ENCODE results near the gene CSPG4. TPM values are rescaled to one million over a fixed set of nuclear protein-coding genes. Genes with fewer than 3 reads are reported as not detected.

CSPG4 gene
- total and polyA plus RNA-seq, 2 of the 8 experiments (the other 6 are each of a cell fraction or from before 2014, with no cell fraction given), result 1.4 to 3.0 TPM

DNA sequence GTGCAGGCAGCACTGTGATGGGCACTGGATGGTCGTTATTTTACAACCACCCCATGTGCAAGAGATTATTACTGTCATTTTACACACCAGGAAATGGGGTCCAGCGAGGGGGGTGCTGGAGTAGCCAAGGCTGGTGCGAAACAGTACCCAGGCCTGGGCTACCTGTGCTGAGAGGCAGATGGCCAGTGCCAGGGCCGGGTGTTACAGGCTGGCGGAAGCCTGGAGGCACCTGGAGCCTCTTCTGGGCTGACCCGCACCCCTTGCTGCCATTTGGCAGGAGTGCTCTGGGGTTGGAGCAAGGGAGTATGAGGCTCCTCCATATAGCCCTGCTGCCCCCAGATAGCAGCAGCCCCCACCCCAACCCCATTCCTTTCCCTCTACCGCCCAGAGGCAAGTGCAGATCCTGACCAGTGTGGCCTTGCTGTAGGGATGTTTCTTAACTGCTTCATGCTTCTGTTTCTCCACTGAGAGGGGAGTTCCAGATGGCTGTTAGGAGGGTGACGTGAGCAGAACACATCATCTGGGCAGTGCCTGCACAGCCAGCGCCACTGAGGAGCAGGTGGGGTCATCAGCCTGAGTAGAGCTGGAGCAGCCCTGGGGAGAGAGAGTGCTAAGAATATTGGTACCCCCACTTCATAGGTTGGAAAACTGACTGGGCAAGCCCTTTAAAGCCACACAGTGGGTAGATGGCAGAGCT lies 49.7 kb downstream of the CSPG4 start:
- DNase-seq (ENCODE audit: low read depth in 1 of 2, low spot score in 2 of 2) (no peak), FAIRE-seq (no peak)
- no peak overlapping the region for H4K5ac ChIP-seq (ENCODE audit: insufficient read length, low read depth, low read length)
- H3K27me3 ChIP-seq (replicated peaks in 1 of 4; ENCODE audit: control insufficient read depth in 3 of 4, extremely low read depth in 1 of 4, insufficient read depth in 3 of 4, low read length in 3 of 4), result peaks cover 0 to 3% (median 0%) of the 10 kb centered on the region in 4 experiments; a peak in 1 of 7 replicates
- H3K56ac ChIP-seq (replicated peaks; ENCODE audit: insufficient read length, low read depth, low read length), result no peak overlapping the region
- H3K4ac ChIP-seq (replicated peaks; ENCODE audit: insufficient read length, low read depth, low read length), result no peak overlapping the region
- H2BK5ac ChIP-seq (ENCODE audit: low read depth, low read length), result no peak overlapping the region
- no peaks in the 10 kb centered on the region for H3K79me2 ChIP-seq (ENCODE audit: control insufficient read depth in 1 of 2, insufficient read depth in 2 of 2, low read length in 2 of 2)
- no peak overlapping the region for H2AFZ ChIP-seq (ENCODE audit: low read length)
- H3K4me3 ChIP-seq (ENCODE audit: extremely low read depth in 1 of 4, insufficient read depth in 2 of 4, low read depth in 3 of 4, low read length in 4 of 4), result no peak overlapping the region
- H3K14ac ChIP-seq (ENCODE audit: insufficient read length), result no peak overlapping the region
- no peaks in the 10 kb centered on the region for H3K9me3 ChIP-seq (ENCODE audit: insufficient read depth in 2 of 2, low read depth in 1 of 2, low read length in 1 of 2)
- H4K20me1 ChIP-seq (replicated peaks in 1 of 2; ENCODE audit: control insufficient read depth in 1 of 2, insufficient read depth in 2 of 2, low read length in 2 of 2), result peaks cover 4 to 16% of the 10 kb centered on the region in 2 experiments
- no peak overlapping the region for H3K4me2 ChIP-seq (ENCODE audit: insufficient read depth in 1 of 2, low read depth in 2 of 2, low read length in 2 of 2)
- no peaks in the 10 kb centered on the region; the same call in 1 of the 2 replicates for H3K23me2 ChIP-seq (ENCODE audit: low read depth, low read length)
- no peaks in the 10 kb centered on the region for H3K36me3 ChIP-seq (ENCODE audit: control insufficient read depth in 2 of 4, insufficient read depth in 4 of 4, low read length in 3 of 4)
- H3K27ac ChIP-seq (ENCODE audit: low read depth, low read length), result no peak overlapping the region
- H4K91ac ChIP-seq (replicated peaks; ENCODE audit: insufficient read length, low read length), result no peak overlapping the region
- no peak overlapping the region for H2AK5ac ChIP-seq (ENCODE audit: low read depth, low read length)
- peaks cover 0 to 6% (median 2%) of the 10 kb centered on the region in 4 experiments; a peak in 3 of 7 replicates for H3K4me1 ChIP-seq (replicated peaks in 1 of 4; ENCODE audit: control insufficient read depth in 3 of 4, insufficient read depth in 4 of 4, low read length in 3 of 4)
- no peak overlapping the region for H4K8ac ChIP-seq (ENCODE audit: extremely low read depth, insufficient read depth, low read length)
- H2BK20ac ChIP-seq (ENCODE audit: low read length), result no peak overlapping the region
- H2BK12ac ChIP-seq (ENCODE audit: low read depth, low read length), result no peak overlapping the region
- ChIA-PET CTCF (ENCODE audit: partially characterized antibody) (no interaction called here), POLR2A (ENCODE audit: partially characterized antibody) (no interaction called here)
- H2BK15ac ChIP-seq (ENCODE audit: low read length), result no peak overlapping the region
- no peaks in the 10 kb centered on the region; the same call in 1 of the 2 replicates for H3K79me1 ChIP-seq (ENCODE audit: low read depth, low read length)
- H3K9ac ChIP-seq (replicated peaks in 1 of 4; ENCODE audit: extremely low read depth in 1 of 4, low read depth in 3 of 4, low read length in 3 of 4), result no peak overlapping the region; a peak in 1 of 7 replicates
- H2BK120ac ChIP-seq (replicated peaks; ENCODE audit: low read depth, low read length), result no peak overlapping the region
- 87% methylated on average over 8 of the region's 9 CpGs; no CpG with 5 or more reads in 1 of the 2 experiments for WGBS, 2 experiments (ENCODE audit: extremely low coverage in 1 of 2, insufficient coverage in 1 of 2, insufficient read length in 1 of 2, insufficient replicate concordance in 2 of 2, low coverage in 1 of 2, low lambda C conversion rate in 2 of 2, missing lambda C conversion rate in 1 of 2)
- H3K18ac ChIP-seq (ENCODE audit: extremely low read depth, low read length), result no peak overlapping the region
- no peak overlapping the region for H3K23ac ChIP-seq (ENCODE audit: insufficient read length)
- TF ChIP-seq KDM5A (IDR thresholded peaks at IDR 0.05; ENCODE audit: low read length), result no peak
- TF ChIP-seq POLR2A (IDR thresholded peaks at IDR 0.05; ENCODE audit: control extremely low read depth in 1 of 2, low read depth in 2 of 2, low read length in 2 of 2), result no peak
- TF ChIP-seq TAF7 (optimal IDR thresholded peaks at IDR 0.05; ENCODE audit: borderline replicate concordance, low read depth, low read length), result no peak
- TF ChIP-seq FOSL1 (IDR thresholded peaks at IDR 0.05; ENCODE audit: insufficient read depth, low read depth, low read length), result no peak
- no peak for TF ChIP-seq SP2 (IDR thresholded peaks at IDR 0.05; ENCODE audit: low read length)
- TF ChIP-seq, protein P1, sequence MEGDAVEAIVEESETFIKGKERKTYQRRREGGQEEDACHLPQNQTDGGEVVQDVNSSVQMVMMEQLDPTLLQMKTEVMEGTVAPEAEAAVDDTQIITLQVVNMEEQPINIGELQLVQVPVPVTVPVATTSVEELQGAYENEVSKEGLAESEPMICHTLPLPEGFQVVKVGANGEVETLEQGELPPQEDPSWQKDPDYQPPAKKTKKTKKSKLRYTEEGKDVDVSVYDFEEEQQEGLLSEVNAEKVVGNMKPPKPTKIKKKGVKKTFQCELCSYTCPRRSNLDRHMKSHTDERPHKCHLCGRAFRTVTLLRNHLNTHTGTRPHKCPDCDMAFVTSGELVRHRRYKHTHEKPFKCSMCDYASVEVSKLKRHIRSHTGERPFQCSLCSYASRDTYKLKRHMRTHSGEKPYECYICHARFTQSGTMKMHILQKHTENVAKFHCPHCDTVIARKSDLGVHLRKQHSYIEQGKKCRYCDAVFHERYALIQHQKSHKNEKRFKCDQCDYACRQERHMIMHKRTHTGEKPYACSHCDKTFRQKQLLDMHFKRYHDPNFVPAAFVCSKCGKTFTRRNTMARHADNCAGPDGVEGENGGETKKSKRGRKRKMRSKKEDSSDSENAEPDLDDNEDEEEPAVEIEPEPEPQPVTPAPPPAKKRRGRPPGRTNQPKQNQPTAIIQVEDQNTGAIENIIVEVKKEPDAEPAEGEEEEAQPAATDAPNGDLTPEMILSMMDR (IDR thresholded peaks at IDR 0.05; ENCODE audit: control extremely low read depth in 1 of 3, insufficient read depth in 1 of 3, low read depth in 1 of 3, low read length in 3 of 3), result no peak
- TF ChIP-seq CBX8 (IDR thresholded peaks at IDR 0.05; ENCODE audit: borderline replicate concordance, low read depth, low read length), result no peak
- TF ChIP-seq TBP (IDR thresholded peaks at IDR 0.05; ENCODE audit: low read depth, low read length), result no peak
- no peak for TF ChIP-seq EGR1 (IDR thresholded peaks at IDR 0.05; ENCODE audit: borderline replicate concordance, low read depth, low read length)
- TF ChIP-seq, protein P2, sequence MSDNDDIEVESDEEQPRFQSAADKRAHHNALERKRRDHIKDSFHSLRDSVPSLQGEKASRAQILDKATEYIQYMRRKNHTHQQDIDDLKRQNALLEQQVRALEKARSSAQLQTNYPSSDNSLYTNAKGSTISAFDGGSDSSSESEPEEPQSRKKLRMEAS (IDR thresholded peaks at IDR 0.05), result no peak
- no peak for TF ChIP-seq RXRA (IDR thresholded peaks at IDR 0.05; ENCODE audit: insufficient read depth, low read depth, low read length)

All from H1 (cell line).